ENCODE measurements around the gene ALG14. TPM values are rescaled to one million over a fixed set of nuclear protein-coding genes. Genes with fewer than 3 reads are reported as not detected.

The ALG14 gene
- polyA plus RNA-seq, 1 donor from 2014 or later, result 2.6 TPM

GRCh38 chr1:94994805-94995204 lies 77.9 kb downstream of the ALG14 start:
- Histone ChIP-seq H2AFZ (ENCODE audit: low read depth, low read length) (no peak overlapping the region), H3K9me2 (ENCODE audit: insufficient read depth, low read length) (no peaks in the 10 kb centered on the region), H3K79me2 (replicated peaks; ENCODE audit: insufficient read depth, low read length) (no peaks in the 10 kb centered on the region), H4K20me1 (ENCODE audit: insufficient read depth) (no peaks in the 10 kb centered on the region), H3K9ac (ENCODE audit: low read length) (no peak overlapping the region), H3K4me2 (ENCODE audit: low read length) (no peak overlapping the region), H3K27ac (ENCODE audit: low read length) (no peak overlapping the region), H3F3A (ENCODE audit: insufficient read depth, low read length, poor library complexity, severe bottlenecking) (no peaks in the 10 kb centered on the region), H3K9me3 (ENCODE audit: low read length) (no peaks in the 10 kb centered on the region), H3K36me3 (ENCODE audit: insufficient read depth, low read length) (no peaks in the 10 kb centered on the region), H3K4me3 (ENCODE audit: low read length) (no peak overlapping the region), H3K27me3 (ENCODE audit: insufficient read depth, low read depth, low read length) (no peaks in the 10 kb centered on the region)
- no peak for TF ChIP-seq SMC3 (conservative IDR thresholded peaks at IDR 0.05; ENCODE audit: poor library complexity)
- no peak for TF ChIP-seq RAD21 (conservative IDR thresholded peaks at IDR 0.05)
- no peak for TF ChIP-seq EP300 (conservative IDR thresholded peaks at IDR 0.05; ENCODE audit: poor library complexity, severe bottlenecking)
- TF ChIP-seq MXI1 (conservative IDR thresholded peaks at IDR 0.05; ENCODE audit: poor library complexity, severe bottlenecking), result no peak
- no peak for TF ChIP-seq POLR2AphosphoS5 (IDR thresholded peaks at IDR 0.05)
- TF ChIP-seq, protein P1, sequence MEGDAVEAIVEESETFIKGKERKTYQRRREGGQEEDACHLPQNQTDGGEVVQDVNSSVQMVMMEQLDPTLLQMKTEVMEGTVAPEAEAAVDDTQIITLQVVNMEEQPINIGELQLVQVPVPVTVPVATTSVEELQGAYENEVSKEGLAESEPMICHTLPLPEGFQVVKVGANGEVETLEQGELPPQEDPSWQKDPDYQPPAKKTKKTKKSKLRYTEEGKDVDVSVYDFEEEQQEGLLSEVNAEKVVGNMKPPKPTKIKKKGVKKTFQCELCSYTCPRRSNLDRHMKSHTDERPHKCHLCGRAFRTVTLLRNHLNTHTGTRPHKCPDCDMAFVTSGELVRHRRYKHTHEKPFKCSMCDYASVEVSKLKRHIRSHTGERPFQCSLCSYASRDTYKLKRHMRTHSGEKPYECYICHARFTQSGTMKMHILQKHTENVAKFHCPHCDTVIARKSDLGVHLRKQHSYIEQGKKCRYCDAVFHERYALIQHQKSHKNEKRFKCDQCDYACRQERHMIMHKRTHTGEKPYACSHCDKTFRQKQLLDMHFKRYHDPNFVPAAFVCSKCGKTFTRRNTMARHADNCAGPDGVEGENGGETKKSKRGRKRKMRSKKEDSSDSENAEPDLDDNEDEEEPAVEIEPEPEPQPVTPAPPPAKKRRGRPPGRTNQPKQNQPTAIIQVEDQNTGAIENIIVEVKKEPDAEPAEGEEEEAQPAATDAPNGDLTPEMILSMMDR (IDR thresholded peaks at IDR 0.05; ENCODE audit: poor library complexity, severe bottlenecking), result no peak
- no peak for TF ChIP-seq EZH2 (IDR thresholded peaks at IDR 0.05; ENCODE audit: borderline replicate concordance, insufficient read depth, low read length, poor library complexity, severe bottlenecking)
- TF ChIP-seq TAF1 (IDR thresholded peaks at IDR 0.05; ENCODE audit: low read depth), result no peak
- TF ChIP-seq REST (IDR thresholded peaks at IDR 0.05; ENCODE audit: borderline replicate concordance), result no peak

- H3K9me3 ChIP-seq (ENCODE audit: low read length), result no peaks in the 10 kb centered on the region
- H3K27me3 ChIP-seq (ENCODE audit: insufficient read depth, low read depth, low read length), result no peaks in the 10 kb centered on the region
- no peak overlapping the region for H3K4me3 ChIP-seq (ENCODE audit: low read length)
- H3K9ac ChIP-seq (ENCODE audit: low read length), result no peak overlapping the region
- no peaks in the 10 kb centered on the region for H3K36me3 ChIP-seq (ENCODE audit: insufficient read depth, low read length)
- H3K9me2 ChIP-seq (ENCODE audit: insufficient read depth, low read length), result no peaks in the 10 kb centered on the region
- H3K4me2 ChIP-seq (ENCODE audit: low read length), result no peak overlapping the region
- no peaks in the 10 kb centered on the region for H4K20me1 ChIP-seq (ENCODE audit: insufficient read depth)
- H3K27ac ChIP-seq (ENCODE audit: low read length), result no peak overlapping the region
- TF ChIP-seq SMC3 (conservative IDR thresholded peaks at IDR 0.05; ENCODE audit: poor library complexity), result no peak
- H3K79me2 ChIP-seq (replicated peaks; ENCODE audit: insufficient read depth, low read length), result no peaks in the 10 kb centered on the region
- H2AFZ ChIP-seq (ENCODE audit: low read depth, low read length), result no peak overlapping the region
- H3F3A ChIP-seq (ENCODE audit: insufficient read depth, low read length, poor library complexity, severe bottlenecking), result no peaks in the 10 kb centered on the region
These were observed 78.7 kb downstream of the ALG14 start for GRCh38 chr1:94993931-94994645.

Measured in neural cell (in vitro differentiated cells).